Suprapubic skin (tissue), 4 donors: ENCODE measurements around the gene GRK7. TPM values are rescaled to one million over a fixed set of nuclear protein-coding genes. Genes with fewer than 3 reads are reported as not detected.
A peak's percentile ranks its signal among the peaks of the same experiment; 100 is the strongest.

ENCODE experiments used
- DNase-seq, 2 donors: peaks; one replicate each; pipeline ENCODE4 v3.0.0-alpha.2; 2019; ENCODE audit warnings: low spot score in 2 of 2
- H3K27ac ChIP-seq: fragments of 200-600 bp; sonication (generic); one replicate; pipeline ENCODE4 v1.5.1; 2019
- H3K27me3 ChIP-seq: fragments of 200-600 bp; sonication (generic); one replicate; pipeline ENCODE4 v1.5.1; 2019
- H3K36me3 ChIP-seq: fragments of 200-600 bp; sonication (generic); one replicate; pipeline ENCODE4 v1.5.1; 2019
- H3K4me1 ChIP-seq: fragments of 200-600 bp; sonication (generic); one replicate; pipeline ENCODE4 v1.5.1; 2019
- H3K4me3 ChIP-seq: fragments of 200-600 bp; sonication (generic); one replicate; pipeline ENCODE4 v1.5.1; 2019; ENCODE audit warnings: mild to moderate bottlenecking
- H3K9me3 ChIP-seq: fragments of 200-600 bp; sonication (generic); one replicate; pipeline ENCODE4 v1.5.1; 2019
- EP300 ChIP-seq: sonication (generic); formaldehyde crosslinking; IDR thresholded peaks from one replicate; pipeline ENCODE4 v1.6.1; 2017; ENCODE audit warnings: antibody characterized with exemption
- POLR2A ChIP-seq, 2 donors: fragments of 450-650 bp; IDR thresholded peaks; one replicate each; pipeline ENCODE4 v1.6.1; 2017; ENCODE audit warnings: antibody characterized with exemption in 2 of 2, mild to moderate bottlenecking in 2 of 2, moderate library complexity in 2 of 2
- POLR2AphosphoS5 ChIP-seq, 3 donors: sonication (generic); formaldehyde crosslinking; IDR thresholded peaks; one replicate each; pipeline ENCODE4 v1.6.1; 2017; ENCODE audit warnings: antibody characterized with exemption in 3 of 3
- WGBS: methylation state at CpG from one replicate; pipeline ENCODE4 v1.1.5; 2018; 5-methylcytosine and 5-hydroxymethylcytosine counted together
- total RNA-seq, 4 donors: library from RNA; depleted of rRNA; stranded (reverse); fragments of >200 nt; gene quantifications; one replicate each; pipeline ENCODE4 v1.1.0, GENCODE V29; 2016
- TF ChIP-seq, protein P1 (sequence below), 2 donors: fragments of 200-600 bp in 1 of 2; fragments of 450-650 bp in 1 of 2; sonication (generic) in 1 of 2; IDR thresholded peaks; one replicate each; pipeline ENCODE4 v1.5.1; 2016 to 2019; ENCODE audit warnings: antibody characterized with exemption in 2 of 2, mild to moderate bottlenecking in 1 of 2, moderate library complexity in 1 of 2

Gene GRK7
- total RNA-seq, 4 donors from 2014 or later: 0.11 to 1.2 TPM; not detected in 2

DNA sequence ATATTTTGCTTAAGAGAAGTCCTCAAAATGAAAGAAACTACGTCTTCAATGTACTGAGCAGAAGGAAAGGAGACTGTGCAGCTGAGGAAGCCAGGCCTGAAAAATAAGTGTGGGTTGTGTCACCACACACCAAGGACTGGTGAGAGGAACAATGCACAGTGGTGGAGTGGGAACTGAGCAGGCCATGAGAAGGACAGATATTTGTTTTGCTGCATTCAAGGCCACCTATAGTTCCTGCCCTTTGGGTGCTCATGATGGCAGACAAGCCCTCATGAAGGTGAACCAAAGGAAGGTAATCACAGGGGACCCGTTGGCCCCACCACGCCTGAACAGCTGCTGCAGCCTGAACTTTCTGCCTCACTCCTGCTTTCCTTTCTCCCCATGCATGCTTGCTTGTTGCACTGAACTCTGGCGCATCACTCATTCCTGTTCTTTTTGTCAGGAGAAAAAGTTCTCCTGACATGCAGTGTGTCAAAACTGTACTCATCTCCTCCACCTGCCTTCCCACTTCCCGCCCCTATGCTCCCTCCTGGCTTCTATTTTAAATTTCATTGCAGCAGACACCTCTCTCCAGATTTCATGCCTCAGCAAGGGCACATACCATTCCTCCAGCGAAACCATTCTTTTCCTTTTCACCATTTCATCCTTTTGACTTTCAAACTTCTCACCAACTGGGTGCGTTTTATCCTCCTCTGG lies 27.3 kb upstream of the GRK7 start:
- TF ChIP-seq POLR2A (IDR thresholded peaks at IDR 0.05): no peak
- no peak for TF ChIP-seq EP300
- TF ChIP-seq, protein P1, sequence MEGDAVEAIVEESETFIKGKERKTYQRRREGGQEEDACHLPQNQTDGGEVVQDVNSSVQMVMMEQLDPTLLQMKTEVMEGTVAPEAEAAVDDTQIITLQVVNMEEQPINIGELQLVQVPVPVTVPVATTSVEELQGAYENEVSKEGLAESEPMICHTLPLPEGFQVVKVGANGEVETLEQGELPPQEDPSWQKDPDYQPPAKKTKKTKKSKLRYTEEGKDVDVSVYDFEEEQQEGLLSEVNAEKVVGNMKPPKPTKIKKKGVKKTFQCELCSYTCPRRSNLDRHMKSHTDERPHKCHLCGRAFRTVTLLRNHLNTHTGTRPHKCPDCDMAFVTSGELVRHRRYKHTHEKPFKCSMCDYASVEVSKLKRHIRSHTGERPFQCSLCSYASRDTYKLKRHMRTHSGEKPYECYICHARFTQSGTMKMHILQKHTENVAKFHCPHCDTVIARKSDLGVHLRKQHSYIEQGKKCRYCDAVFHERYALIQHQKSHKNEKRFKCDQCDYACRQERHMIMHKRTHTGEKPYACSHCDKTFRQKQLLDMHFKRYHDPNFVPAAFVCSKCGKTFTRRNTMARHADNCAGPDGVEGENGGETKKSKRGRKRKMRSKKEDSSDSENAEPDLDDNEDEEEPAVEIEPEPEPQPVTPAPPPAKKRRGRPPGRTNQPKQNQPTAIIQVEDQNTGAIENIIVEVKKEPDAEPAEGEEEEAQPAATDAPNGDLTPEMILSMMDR (IDR thresholded peaks at IDR 0.05): no peak
- no peak for TF ChIP-seq POLR2AphosphoS5 (IDR thresholded peaks at IDR 0.05)
- H3K36me3 ChIP-seq: no peaks in the 10 kb centered on the region
- no peak overlapping the region for H3K27ac ChIP-seq
- 87% methylated on average over 7 of the region's 7 CpGs for WGBS
- DNase-seq: no peak
- no peaks in the 10 kb centered on the region for H3K27me3 ChIP-seq
- H3K4me1 ChIP-seq: peaks cover 18% of the 10 kb centered on the region
- no peak overlapping the region for H3K4me3 ChIP-seq
- H3K9me3 ChIP-seq: no peaks in the 10 kb centered on the region

DNA sequence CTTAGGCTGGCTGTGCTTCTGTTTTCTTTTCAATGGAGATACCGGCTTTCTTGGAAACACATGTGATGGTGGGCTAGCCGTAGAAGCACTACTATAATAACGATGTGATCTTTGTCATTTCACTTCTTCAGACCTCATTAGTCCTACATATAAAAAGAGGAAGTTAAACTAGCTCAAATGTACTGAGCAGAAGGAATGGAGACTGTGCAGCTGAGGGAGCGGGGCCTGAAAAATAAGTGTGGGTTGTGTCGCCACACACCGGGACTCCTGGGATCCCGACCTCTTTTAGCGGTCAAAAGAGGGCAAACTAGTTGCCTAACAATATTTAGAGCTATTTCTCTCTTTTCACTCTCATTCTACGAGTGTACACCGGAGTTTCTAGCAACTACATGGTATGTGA lies 26.1 kb upstream of the GRK7 start:
- TF ChIP-seq POLR2AphosphoS5 (IDR thresholded peaks at IDR 0.05) (no peak), EP300 (no peak), POLR2A (IDR thresholded peaks at IDR 0.05) (no peak)
- TF ChIP-seq, protein P1 (IDR thresholded peaks at IDR 0.05): no peak
- Histone ChIP-seq H3K27ac (no peak overlapping the region), H3K4me1 (peaks cover 24% of the 10 kb centered on the region), H3K36me3 (no peaks in the 10 kb centered on the region), H3K4me3 (no peak overlapping the region), H3K27me3 (no peaks in the 10 kb centered on the region), H3K9me3 (no peaks in the 10 kb centered on the region)
- WGBS: 86% methylated on average over 10 of the region's 10 CpGs
- no peak for DNase-seq

DNA sequence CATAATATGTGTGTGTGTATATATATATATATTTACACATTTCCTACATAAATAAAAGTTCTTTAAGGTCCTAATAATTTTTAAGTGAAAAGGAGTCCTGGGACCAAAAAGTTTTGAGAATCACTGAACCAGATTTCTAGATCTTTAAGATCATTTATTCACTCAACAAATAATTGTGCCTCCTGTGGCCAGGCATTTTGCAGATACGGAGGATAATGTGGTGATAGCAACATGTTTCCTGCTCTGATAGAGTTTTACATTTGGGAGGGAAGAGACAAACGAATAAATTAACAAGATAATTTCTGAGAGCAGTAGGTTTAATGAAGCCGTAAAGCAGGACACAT lies 25.6 kb upstream of the GRK7 start:
- TF ChIP-seq EP300 (no peak), POLR2AphosphoS5 (IDR thresholded peaks at IDR 0.05) (no peak), POLR2A (IDR thresholded peaks at IDR 0.05) (no peak)
- TF ChIP-seq, protein P1 (IDR thresholded peaks at IDR 0.05): no peak
- peak overlapping the region; percentile 88 for H3K4me3 ChIP-seq
- under 1% methylated on average over 3 of the region's 3 CpGs for WGBS
- peaks cover 27% of the 10 kb centered on the region for H3K4me1 ChIP-seq
- H3K36me3 ChIP-seq: no peaks in the 10 kb centered on the region
- H3K27ac ChIP-seq: peak overlapping the region; percentile 52
- DNase-seq: no peak
- no peaks in the 10 kb centered on the region for H3K27me3 ChIP-seq
- no peaks in the 10 kb centered on the region for H3K9me3 ChIP-seq

DNA sequence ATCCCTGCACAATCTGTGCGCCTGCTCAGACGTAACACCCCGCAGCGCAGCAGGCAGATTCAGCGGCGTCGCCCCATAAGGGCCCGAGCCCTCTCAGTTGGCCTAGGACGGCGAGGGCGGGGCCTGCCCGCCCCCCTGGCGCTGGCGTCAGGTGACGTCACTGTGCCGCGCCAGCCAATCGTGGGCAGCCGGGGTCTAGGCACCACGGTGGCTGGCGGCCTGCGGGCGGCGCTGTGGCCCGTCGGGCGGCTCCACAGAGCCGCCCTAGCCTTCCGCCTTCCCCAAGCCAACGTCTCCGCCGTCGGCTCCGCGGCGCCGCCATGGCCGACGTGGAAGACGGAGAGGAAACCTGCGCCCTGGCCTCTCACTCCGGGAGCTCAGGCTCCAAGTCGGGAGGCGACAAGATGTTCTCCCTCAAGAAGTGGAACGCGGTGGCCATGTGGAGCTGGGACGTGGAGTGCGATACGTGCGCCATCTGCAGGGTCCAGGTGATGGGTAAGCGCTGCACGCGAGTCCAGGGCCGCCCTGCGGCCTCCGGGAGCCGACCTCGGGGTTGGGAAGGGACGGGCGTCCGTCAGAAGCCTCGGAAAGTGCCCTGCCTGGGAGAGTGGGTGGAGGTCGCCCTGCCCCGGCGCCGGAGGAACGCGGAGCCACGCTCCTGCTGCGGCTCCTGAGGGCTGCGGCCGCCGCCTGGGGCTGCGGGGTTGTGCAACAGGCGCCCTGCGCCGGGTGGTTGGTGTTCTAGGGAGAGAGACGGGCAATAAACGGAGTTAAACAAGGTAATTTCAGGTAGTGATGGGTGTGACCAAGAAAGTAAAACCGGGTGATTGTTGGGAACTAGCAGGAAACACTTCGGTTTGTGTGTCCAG lies 25.0 kb upstream of the GRK7 start, which contains the start of gene RNF7:
TSS of gene RNF7 (plus strand) at position 277 of the 869 bp plus-strand sequence. CDS start at position 321, 44 bp downstream.
- TF ChIP-seq POLR2AphosphoS5 (IDR thresholded peaks at IDR 0.05): peak in 2 of 3 donors; percentile 75 to 78
- peak; percentile 47 to 61 for TF ChIP-seq POLR2A (IDR thresholded peaks at IDR 0.05)
- TF ChIP-seq, protein P1 (IDR thresholded peaks at IDR 0.05): peak; percentile 53 to 98
- no peak for TF ChIP-seq EP300
- Histone ChIP-seq H3K27me3 (no peaks in the 10 kb centered on the region), H3K9me3 (no peaks in the 10 kb centered on the region), H3K27ac (peak within 1 kb of the TSS; percentile 96), H3K4me1 (peaks cover 34% of the 10 kb centered on the region), H3K36me3 (no peaks in the 10 kb centered on the region), H3K4me3 (peak within 1 kb of the TSS; percentile 88)
- peak; percentile 94 to 95 for DNase-seq
- WGBS: under 1% methylated on average over 74 of the region's 81 CpGs

DNA sequence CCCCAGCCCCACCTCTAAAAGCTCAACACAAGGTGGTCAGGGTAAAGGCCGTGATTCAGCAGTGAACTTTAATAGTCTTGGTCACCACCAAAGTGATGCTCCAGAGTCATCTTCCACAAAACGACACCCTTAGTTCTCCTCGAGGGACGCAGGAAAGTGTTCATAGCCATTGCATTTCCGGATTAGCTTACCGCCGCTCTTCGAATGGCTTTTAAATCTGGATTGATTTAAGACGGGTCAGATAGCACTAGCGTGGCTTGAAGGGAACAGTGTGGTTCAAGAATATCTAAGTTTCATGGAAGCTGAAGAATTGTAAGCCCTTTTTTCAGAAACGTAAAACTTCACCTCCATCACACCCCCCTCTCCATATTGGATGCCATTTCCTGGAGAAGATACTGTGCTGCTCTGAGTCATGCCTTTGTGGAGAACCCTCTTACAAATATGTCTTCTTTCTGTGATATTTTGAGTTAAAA lies 24.3 kb upstream of the GRK7 start:
- Histone ChIP-seq H3K36me3 (no peaks in the 10 kb centered on the region), H3K9me3 (no peaks in the 10 kb centered on the region), H3K4me3 (peak overlapping the region; percentile 88), H3K27me3 (no peaks in the 10 kb centered on the region), H3K27ac (peak overlapping the region; percentile 96), H3K4me1 (peaks cover 38% of the 10 kb centered on the region)
- no peak for TF ChIP-seq EP300
- under 1% methylated on average over 11 of the region's 11 CpGs for WGBS
- no peak for DNase-seq
